HG03520 (cell line): ENCODE measurements around the gene NT5DC2.
"Not testable (repeated sequence)": the region's sequence is repeated elsewhere in the genome, so short reads cannot be mapped to it uniquely, and the experiment has no call there.

Source experiments
- ATAC-seq: cut with Tn5 transposase; IDR thresholded peaks from one replicate; pipeline ENCODE4 v1.9.1; 2021; ENCODE audit warnings: mild to moderate bottlenecking, moderate library complexity; ENCODE audit not compliant: unreplicated experiment

Gene NT5DC2

DNA sequence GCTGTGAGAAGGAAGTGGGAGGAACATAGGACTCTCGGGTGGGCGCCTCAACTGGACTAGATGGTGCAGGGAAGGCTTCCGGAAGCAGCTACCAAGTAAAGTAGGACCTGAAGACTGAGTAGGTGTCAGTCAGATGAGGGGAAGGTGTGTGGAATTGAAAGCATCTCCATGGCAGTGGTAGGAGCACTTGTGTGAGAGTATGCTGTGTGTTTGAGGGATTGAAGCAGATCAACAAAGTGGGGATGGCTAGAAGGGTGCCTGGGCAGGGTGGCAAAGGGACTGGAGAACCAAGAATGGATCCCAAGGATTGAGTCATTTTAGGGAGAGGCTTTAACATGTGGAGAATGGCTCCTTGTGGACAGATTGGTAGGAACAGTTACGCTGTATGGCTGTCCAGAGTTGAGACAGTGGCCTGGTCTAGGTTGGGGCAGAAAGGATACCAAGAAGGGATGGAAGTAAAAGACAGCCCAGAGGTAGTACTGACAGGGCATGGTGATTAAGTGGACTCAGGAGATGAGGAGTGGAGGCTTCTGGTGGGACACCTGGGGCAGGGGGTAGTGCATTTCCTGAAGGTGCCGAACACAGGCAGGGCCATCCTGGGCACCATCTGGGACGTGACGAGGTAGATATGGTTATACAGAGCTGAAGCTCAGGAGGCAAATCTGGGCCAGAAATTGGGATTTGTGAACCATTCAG, 4.2 kb upstream of the NT5DC2 start:
- no peak for ATAC-seq

DNA sequence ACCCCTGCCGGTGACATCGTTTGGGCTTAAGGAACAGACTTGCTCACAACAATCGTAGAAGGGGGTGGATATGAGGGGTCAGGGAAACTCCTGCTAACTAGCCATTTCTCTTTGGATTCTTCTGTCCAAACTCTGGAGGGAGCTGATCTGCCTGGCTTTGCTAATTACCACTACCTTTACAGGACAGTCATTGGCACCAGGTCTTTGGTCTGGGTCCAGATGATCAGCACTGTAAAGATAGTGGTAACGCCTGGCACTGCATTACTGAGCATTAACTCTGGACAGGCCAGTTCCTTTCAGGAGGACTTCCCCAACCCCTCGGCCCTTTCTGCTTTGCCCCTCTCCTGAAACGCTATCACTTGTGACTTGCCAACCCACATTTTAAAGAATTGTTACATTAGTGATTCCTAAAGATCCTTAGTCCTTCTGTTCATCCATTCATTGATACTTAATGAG, 3.5 kb upstream of the NT5DC2 start:
- no peak for ATAC-seq

- ATAC-seq = peak; percentile 79
Observed at GRCh38 chr3:52536369-52537164, 2.9 kb upstream of the NT5DC2 start, which contains the start of gene UQCC5. Gene UQCC5 (plus strand): TSS chr3:52536605. CDS start chr3:52536756, 151 bp downstream.

GRCh38 chr3:52536112-52536368, 2.4 kb upstream of the NT5DC2 start:
- no peak for ATAC-seq

GRCh38 chr3:52535411-52536111, 1.9 kb upstream of the NT5DC2 start:
- ATAC-seq = no peak

GRCh38 chr3:52534281-52535183, 875 bp upstream of the NT5DC2 start:
- no peak for ATAC-seq

DNA sequence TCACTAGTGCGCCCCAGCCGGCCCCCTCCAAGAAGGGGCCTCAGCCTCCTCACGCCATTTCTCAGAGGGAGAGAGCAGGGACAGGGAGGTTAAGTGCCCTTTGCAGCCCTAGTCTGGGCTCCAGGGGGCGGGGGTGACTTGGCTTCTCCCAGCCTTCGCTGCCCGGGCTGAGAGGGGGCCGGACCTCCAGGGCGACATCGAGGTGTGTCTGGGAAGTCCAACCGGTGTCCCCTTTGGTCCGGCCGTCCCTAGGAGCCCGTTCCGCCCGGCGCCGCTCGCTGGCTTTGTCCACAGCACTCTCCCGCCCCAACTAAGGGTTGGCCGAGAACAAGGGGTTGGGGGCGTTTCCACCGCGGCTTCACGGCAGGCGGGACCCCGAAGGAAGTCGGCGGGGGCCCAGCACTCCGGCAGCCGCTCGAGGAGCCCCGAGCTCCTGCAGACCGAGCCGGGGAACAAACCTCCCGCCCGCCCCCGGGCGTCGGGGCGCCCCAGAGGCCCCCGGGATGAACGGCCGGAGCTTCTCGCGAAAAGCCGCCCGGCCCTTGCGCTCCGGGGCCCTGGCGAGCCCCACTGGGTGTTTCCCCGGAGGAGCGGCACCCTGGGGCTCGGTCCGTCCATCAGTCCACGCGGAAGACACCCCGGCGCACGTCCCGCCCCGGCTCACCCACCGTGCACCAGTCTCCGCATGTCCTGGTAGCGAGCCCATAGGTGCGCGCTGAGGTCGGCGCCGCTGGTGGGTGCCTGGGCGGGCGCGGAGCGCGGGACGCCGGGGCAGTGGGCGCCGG, 627 bp downstream of the NT5DC2 start:
- no peak for ATAC-seq

- no peak for ATAC-seq
Observed at GRCh38 chr3:52532517-52532837, 1.2 kb downstream of the NT5DC2 start.

DNA sequence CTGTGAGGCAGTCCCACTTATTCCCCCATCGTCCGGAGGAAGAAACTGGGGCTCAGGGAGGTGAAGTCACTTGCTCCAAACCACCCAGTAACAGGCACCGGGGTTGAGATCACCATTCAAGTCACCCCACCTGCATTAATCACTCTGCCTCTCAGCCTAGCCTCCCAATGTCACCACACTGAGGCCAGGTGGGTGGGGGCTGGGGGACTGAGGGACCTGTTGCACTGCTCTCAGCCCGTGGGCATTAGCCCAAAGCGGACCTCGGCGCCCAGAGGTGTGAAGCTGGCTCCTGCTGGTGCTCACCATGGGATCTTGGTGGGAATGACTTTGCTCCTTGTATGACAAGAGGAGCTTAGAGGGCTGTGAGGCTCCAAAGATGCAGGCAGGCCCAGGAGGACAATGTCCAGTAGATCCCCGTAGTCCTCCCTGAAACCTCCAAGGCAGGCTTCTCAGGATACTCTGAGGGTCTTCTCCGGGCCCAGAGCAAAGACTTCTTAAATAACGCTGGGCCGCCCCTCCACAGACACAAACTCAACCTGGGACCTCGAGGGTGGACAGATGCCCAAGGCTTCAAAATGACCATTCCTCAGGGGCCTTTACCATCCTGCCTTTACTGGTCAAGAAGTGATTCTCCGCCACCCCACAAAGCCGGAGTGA, 1.7 kb downstream of the NT5DC2 start:
- ATAC-seq = no peak

- ATAC-seq = no peak
Observed at GRCh38 chr3:52530918-52531826, 2.5 kb downstream of the NT5DC2 start.

- no peak for ATAC-seq
Observed at GRCh38 chr3:52529376-52530333, 4.0 kb downstream of the NT5DC2 start.

- ATAC-seq = no peak
Observed at GRCh38 chr3:52528586-52529375, 4.9 kb downstream of the NT5DC2 start.

GRCh38 chr3:52527732-52528585, 5.7 kb downstream of the NT5DC2 start:
- no peak for ATAC-seq

GRCh38 chr3:52527039-52527731, 6.5 kb downstream of the NT5DC2 start:
- no peak for ATAC-seq

DNA sequence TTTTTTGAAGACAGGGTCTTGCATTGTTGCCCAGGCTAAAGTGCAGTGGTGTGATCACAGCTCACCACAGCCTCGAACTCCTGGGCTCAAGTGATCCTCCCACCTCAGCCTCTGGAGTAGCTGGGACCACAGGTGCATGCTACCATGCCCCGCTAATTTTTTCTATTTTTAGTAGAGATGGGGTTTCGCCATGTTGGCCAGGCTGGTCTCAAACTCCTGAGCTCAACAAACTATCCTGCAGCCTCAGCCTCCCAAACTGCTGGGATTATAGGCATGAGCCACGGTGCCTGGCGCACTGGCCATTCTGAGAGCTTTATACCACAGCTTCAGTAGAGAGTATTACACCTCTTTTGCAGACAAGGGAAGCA, 7.0 kb downstream of the NT5DC2 start:
- ATAC-seq = not testable (repeated sequence)
